ENCODE data around the gene KCNRG. TPM values are rescaled to one million over a fixed set of nuclear protein-coding genes. Genes with fewer than 3 reads are reported as not detected.

The KCNRG gene
- total RNA-seq, 1 experiment from 2014 or later, result 2.3 TPM

Small RNA genes within 50 kb of the gene (small RNA-seq; reads per million reads assigned to genes)
- gene MIR16-1 (3.5 reads per million, percentile 87 among the genes with 10 or more reads in this experiment), gene MIR3613 (not detected), gene RF02105 (not detected), gene RF02106 (not detected), gene RF02107 (not detected), gene RF02108 (not detected)

Other genes starting within 250 kb of the KCNRG start
- gene KPNA3, start 222.8 kb upstream of the KCNRG start, total RNA-seq (2014; rRNA removed; shearing (Covaris generic)), result 29.0 and 42.8 TPM in 2 replicates
- 12.5 and 15.8 TPM in 2 replicates for gene SPRYD7, start 79.1 kb upstream of the KCNRG start, total RNA-seq (2014; rRNA removed; shearing (Covaris generic))
- 21.9 and 27.2 TPM in 2 replicates for gene TRIM13, start 18.4 kb upstream of the KCNRG start, total RNA-seq (2014; rRNA removed; shearing (Covaris generic))

All from HT1080 (cell line).